Activated CD4-positive, alpha-beta T cell treated with anti-CD3 and anti-CD28 coated beads, Interleukin-2, amount 50 U/mL, for 16 hours (primary cell): ENCODE measurements around the gene RASA1.

Source experiments
- DNase-seq: peaks from one replicate; pipeline ENCODE4 v3.0.0-alpha.2; 2020

Gene RASA1

DNA sequence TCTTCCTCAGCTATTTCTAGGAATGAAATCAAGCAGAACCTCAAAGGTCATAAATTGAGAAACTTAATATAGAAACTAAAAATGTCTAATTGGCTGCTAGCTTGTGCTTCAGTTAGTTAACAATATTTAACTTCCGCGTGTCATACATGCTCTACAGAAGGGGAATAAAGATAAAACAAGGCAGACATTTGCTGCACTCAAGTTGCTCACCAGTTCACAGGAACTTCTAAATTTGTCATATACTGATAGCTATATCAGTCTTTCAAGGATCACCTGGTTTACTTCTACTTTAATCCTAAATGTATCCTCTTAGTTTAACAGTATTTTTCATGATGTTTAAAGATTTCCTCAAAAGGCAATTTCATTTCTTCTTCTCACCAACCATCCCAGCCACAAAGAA, 136.7 kb downstream of the RASA1 start:
- DNase-seq, result no peak

DNA sequence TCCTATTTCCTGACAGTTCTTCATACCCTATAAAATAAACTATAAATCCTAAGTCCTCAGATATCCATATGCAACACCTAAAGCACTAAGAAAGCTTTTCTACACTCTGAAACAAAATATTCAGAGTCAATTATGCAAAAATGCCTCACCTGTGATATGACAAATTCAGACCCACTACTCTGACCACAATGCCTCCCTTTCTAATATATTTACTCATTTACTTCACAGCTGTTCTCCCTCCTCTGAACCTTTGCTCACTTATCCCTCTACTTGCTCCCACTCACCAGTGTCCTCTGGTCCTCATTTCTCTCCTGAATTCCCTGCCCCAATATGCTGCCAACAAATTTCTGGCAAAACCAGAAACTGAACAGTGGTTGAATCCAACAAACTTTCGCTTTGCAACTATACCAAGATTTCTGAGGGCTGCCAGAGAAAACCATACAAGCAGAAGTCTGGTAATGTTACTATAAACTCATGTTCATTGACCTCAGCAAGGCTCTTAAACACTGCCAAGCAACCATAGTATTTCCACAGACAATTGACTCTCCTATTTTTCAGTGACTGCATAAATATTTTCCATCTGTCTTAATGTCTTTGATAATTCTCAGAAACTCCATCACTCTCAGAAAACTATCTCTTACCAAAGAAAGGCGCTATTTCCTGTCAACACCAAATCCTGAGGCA, 137.9 kb downstream of the RASA1 start:
- DNase-seq, result no peak

- no peak for DNase-seq
These were observed 140.5 kb downstream of the RASA1 start for GRCh38 chr5:87408204-87408603.

GRCh38 chr5:87410931-87411330, 143.2 kb downstream of the RASA1 start:
- no peak for DNase-seq

DNA sequence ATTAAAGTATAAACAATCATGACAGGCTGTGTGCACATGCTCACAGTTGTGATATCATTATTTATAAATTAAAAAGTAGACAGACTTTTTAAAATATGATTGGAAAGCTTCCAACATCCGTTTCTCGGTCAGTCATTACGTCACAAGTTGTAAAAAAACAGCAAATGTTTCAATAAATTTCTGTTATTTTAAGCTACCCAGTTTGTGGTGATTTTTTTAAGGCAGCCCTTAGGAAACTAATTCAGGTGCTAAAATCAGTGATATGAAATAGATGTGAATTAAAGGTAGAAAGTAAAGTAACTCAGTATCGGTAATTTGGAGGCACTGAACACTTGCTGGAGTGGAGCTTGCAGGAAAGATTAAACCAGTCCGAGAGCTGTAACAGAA, 143.9 kb downstream of the RASA1 start:
- DNase-seq, result no peak

- DNase-seq, result peak; percentile 25
These were observed 144.4 kb downstream of the RASA1 start for GRCh38 chr5:87411973-87412629.

GRCh38 chr5:87412630-87413342, 145.1 kb downstream of the RASA1 start, which contains the start of gene CCNH:
CCNH (minus strand) TSS chr5:87412930; CDS start chr5:87412794, 136 bp downstream.
- peak; percentile 99 for DNase-seq

DNA sequence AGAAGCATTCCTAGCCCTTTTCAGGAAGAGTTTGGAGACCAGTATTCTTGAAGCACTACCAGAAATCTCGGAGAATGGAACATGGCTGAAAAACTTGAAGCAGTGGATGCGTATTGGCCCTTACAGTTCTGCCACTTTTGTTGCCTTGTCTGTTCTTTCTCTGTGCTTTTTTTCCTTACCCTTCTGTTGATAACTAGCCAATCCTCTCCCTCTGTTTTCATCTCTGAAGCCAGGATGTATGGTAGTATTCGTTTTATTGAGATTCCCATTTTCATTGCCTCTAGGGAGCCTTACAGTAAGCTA, 145.6 kb downstream of the RASA1 start:
- DNase-seq, result no peak

- no peak for DNase-seq
These were observed 150.8 kb downstream of the RASA1 start for GRCh38 chr5:87418506-87418905.

DNA sequence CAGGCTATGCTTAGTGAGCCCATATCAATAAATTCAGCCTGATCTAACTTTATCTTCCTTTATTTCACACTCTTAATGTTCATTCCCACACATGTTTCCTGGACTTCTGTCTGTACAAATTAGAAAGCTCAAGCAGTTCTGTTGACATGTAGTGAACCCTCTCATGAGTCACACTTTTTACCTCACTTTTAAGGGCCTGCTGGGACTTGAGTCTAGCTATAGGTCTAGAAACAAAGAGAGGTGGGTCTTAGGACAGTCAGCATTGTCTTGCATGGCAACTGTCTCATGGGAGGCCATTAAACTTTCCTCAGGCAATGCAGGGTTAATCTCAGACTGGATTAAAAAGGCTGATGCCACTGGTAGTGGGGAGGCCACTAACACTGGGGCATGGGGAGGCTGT, 153.6 kb downstream of the RASA1 start:
- DNase-seq, result no peak

DNA sequence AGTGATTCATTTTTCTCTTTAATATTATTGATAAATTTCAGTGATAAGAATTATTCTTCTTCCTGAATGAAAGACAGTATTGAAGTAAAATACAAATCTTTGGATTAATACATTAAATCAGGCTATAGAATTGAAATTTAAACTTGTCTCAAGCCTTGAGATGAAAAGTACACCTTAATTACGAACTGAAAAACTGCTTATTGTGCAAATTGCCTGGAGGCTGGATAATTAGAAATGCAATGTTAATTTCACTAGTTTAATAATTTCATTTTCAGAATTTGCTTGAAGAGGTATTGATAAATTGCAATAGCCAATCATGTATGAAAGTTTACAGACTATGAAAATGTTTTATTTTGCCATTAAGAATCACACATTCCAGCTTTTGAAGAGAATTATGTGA, 156.1 kb downstream of the RASA1 start:
- no peak for DNase-seq

GRCh38 chr5:87430863-87431457, 163.3 kb downstream of the RASA1 start:
- DNase-seq, result no peak

- no peak for DNase-seq
These were observed 164.8 kb downstream of the RASA1 start for GRCh38 chr5:87432460-87432859.

DNA sequence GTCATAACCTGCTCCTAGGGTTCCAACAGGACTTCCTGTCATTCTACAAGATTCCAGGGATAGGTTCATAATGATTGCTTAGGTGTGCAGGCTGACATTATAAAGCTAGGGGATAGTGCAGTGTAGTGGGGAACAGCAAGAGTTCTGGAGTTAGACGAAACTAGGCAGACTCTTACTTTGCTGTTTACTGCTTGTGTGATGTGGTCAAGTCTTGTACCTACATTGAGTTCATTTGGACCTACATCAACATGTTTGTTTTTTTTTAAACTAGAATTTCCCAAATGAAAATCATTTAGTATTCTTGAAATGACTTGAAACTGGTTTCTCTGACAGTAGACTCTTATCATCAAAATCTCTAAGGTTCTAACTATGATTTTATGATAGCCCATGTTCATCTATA, 166.3 kb downstream of the RASA1 start:
- DNase-seq, result no peak

DNA sequence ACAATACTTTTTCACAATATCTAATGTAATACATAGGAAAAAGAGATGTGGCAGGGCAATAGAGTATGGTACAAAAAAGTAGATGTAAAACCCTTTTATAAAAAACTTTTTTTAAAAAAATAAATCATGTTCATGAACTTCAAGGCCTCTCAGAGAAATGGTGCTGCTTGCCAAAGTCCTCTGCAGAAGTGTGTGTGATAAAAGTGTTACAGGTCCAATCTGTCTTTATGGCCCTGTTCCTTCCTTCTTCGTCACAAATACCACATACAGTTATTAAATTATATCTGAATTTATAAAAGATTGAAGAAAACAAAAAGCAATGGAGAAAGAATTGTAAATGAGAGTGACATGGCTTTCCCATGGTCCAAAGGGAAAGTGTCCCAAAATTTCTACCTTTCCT, 166.8 kb downstream of the RASA1 start:
- no peak for DNase-seq

DNA sequence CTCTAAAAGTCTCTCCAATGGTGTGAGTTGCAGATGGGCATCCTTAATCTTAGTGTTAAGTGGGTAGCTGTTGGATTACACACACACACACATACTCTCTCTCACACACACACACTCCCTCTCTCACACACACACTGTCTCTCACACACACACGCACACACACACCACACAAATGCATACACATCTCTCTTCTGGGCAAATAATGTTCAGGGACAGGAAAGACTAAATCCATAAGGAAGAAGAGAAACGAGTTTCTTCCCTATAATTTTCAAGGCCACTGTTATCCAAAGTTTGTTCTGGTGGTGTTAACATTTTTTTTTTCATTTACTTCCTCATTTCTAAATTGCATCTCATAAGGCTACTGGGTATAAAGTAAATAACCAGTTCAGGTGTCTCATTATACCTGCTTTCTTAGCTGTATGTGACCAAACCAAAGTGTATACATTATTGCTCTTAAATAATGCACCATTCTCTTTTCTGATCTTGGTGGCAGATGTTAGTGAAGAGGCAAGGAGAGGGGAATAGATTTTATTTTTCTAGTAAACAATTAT, 167.5 kb downstream of the RASA1 start:
- DNase-seq, result no peak

- DNase-seq, result no peak
These were observed 170.0 kb downstream of the RASA1 start for GRCh38 chr5:87437724-87438123.

GRCh38 chr5:87438231-87438630, 170.5 kb downstream of the RASA1 start:
- no peak for DNase-seq
